SK-N-SH (cell line): ENCODE data around the gene CRIM1. TPM values are rescaled to one million over a fixed set of nuclear protein-coding genes. Genes with fewer than 3 reads are reported as not detected.

ENCODE experiments used
- CTCF ChIA-PET: fragments of 300-600, 350-600 bp; formaldehyde crosslinking; extraction: SDS; loops from one replicate; lab custom pipeline; 2021; lab: Yijun Ruan, JAX
- POLR2A ChIA-PET: fragments of 350-600 bp; sonication (Branson Sonifier 250); formaldehyde crosslinking; extraction: SDS; loops from one replicate; lab custom pipeline; 2020; ENCODE audit warnings: antibody characterized with exemption, inconsistent platforms; lab: Yijun Ruan, JAX
- DNase-seq: peaks from one replicate; pipeline ENCODE4 v3.0.0; 2012
- H2AFZ ChIP-seq: fragments of 200-600 bp; sonication (generic); 2 replicates; pipeline ENCODE4 v1.8.1; 2016; ENCODE audit warnings: antibody characterized with exemption, mild to moderate bottlenecking, low read depth
- H3F3A ChIP-seq: fragments of 200-600 bp; sonication (generic); replicated peaks from 2 replicates; pipeline ENCODE3; 2016; ENCODE audit warnings: antibody characterized with exemption, mild to moderate bottlenecking; ENCODE audit not compliant: insufficient read depth
- H3K27ac ChIP-seq, 2 experiments: fragments of 200-500 bp in 1 of 2; fragments of 200-600 bp in 1 of 2; sonication (Bioruptor generic) in 1 of 2; sonication (generic), shearing (Covaris generic) in 1 of 2; 2 replicates each; pipeline versions ENCODE4 v1.5.1 to v1.6.1; 2014 to 2016; ENCODE audit warnings: low read depth in 2 of 2, inconsistent platforms in 1 of 2, low read length in 1 of 2, mild to moderate bottlenecking in 1 of 2, mixed read lengths in 1 of 2
- H3K27me3 ChIP-seq: fragments of 200-600 bp; sonication (generic), shearing (Covaris generic); 2 replicates; pipeline ENCODE4 v1.6.1; 2016; ENCODE audit warnings: mixed run types; ENCODE audit not compliant: insufficient read depth
- H3K36me3 ChIP-seq, 2 experiments: fragments of 200-500 bp in 1 of 2; fragments of 200-600 bp in 1 of 2; sonication (Bioruptor generic) in 1 of 2; sonication (generic) in 1 of 2; replicated peaks in 1 of 2; 2 replicates each; pipeline versions ENCODE3 to v1.5.1; 2014 to 2016; ENCODE audit warnings: low read length in 1 of 2, mild to moderate bottlenecking in 1 of 2; ENCODE audit not compliant: insufficient read depth in 2 of 2, control insufficient read depth in 1 of 2
- H3K4me1 ChIP-seq, 2 experiments: fragments of 200-500 bp in 1 of 2; fragments of 200-600 bp in 1 of 2; sonication (Bioruptor generic) in 1 of 2; sonication (generic), shearing (Covaris generic) in 1 of 2; 2 replicates each; pipeline versions ENCODE4 v1.5.1 to v1.6.1; 2014 to 2016; ENCODE audit warnings: low read depth in 1 of 2, low read length in 1 of 2, mixed run types in 1 of 2; ENCODE audit not compliant: insufficient read depth in 2 of 2, control insufficient read depth in 1 of 2
- H3K4me2 ChIP-seq: fragments of 200-600 bp; sonication (generic), shearing (Covaris generic); 2 replicates; pipeline ENCODE4 v1.6.1; 2017; ENCODE audit warnings: mixed run types
- H3K4me3 ChIP-seq, 2 experiments: fragments of 200-500 bp in 1 of 2; fragments of 200-600 bp in 1 of 2; sonication (Bioruptor generic) in 1 of 2; sonication (generic), shearing (Covaris generic) in 1 of 2; 2 replicates each; pipeline versions ENCODE4 v1.5.1 to v1.8.1; 2014 to 2016; ENCODE audit warnings: low read depth in 2 of 2, inconsistent platforms in 1 of 2, low read length in 1 of 2, mild to moderate bottlenecking in 1 of 2, mixed read lengths in 1 of 2, moderate library complexity in 1 of 2
- H3K79me2 ChIP-seq: fragments of 200-600 bp; sonication (generic); 2 replicates; pipeline ENCODE4 v1.8.1; 2017; ENCODE audit warnings: mild to moderate bottlenecking; ENCODE audit not compliant: insufficient read depth
- H3K9ac ChIP-seq: fragments of 200-600 bp; sonication (generic); 2 replicates; pipeline ENCODE4 v1.6.1; 2017; ENCODE audit warnings: mixed run types
- H3K9me2 ChIP-seq: fragments of 200-600 bp; sonication (generic); 2 replicates; pipeline ENCODE4 v1.6.1; 2017; ENCODE audit warnings: mixed run types
- H3K9me3 ChIP-seq: fragments of 200-600 bp; sonication (generic); 2 replicates; pipeline ENCODE4 v1.6.1; 2017; ENCODE audit warnings: mixed run types, mild to moderate bottlenecking, moderate library complexity
- H4K20me1 ChIP-seq: fragments of 200-600 bp; sonication (generic); 2 replicates; pipeline ENCODE4 v1.6.1; 2017; ENCODE audit warnings: mild to moderate bottlenecking, mixed run types; ENCODE audit not compliant: insufficient read depth
- CHD2 ChIP-seq: fragments of 150-350 bp; IDR thresholded peaks from 2 replicates; pipeline ENCODE4 v1.6.1; 2018; ENCODE audit warnings: low read length; ENCODE audit not compliant: partially characterized antibody
- ELF1 ChIP-seq: IDR thresholded peaks from 2 replicates; pipeline ENCODE4 v1.4.0; 2012
- EP300 ChIP-seq, 2 experiments: IDR thresholded peaks; 2 replicates each; pipeline versions ENCODE4 v1.4.0 to v1.6.1; 2012; ENCODE audit warnings: borderline replicate concordance in 1 of 2, low read depth in 1 of 2, low read length in 1 of 2
- EZH2phosphoT487 ChIP-seq: fragments of 200-600 bp; sonication (generic); IDR thresholded peaks from 2 replicates; pipeline ENCODE4 v1.6.1; 2017; ENCODE audit warnings: low read depth, mixed run types, mild to moderate bottlenecking, antibody characterized with exemption, moderate library complexity, borderline replicate concordance
- FOSL2 ChIP-seq: IDR thresholded peaks from 2 replicates; pipeline ENCODE4 v1.4.0; 2012; ENCODE audit warnings: low read depth, mild to moderate bottlenecking, moderate library complexity, borderline replicate concordance
- GABPA ChIP-seq: IDR thresholded peaks from 2 replicates; pipeline ENCODE4 v1.4.0; 2012; ENCODE audit warnings: low read depth, mild to moderate bottlenecking
- GATA2 ChIP-seq: sonication (generic); formaldehyde crosslinking; IDR thresholded peaks from 2 replicates; pipeline ENCODE4 v1.5.0; 2020; ENCODE audit warnings: mild to moderate bottlenecking, missing genetic modification reagents
- JUND ChIP-seq: IDR thresholded peaks from 2 replicates; pipeline ENCODE4 v1.4.0; 2012
- MXI1 ChIP-seq: IDR thresholded peaks from 2 replicates; pipeline ENCODE4 v1.6.1; 2012; ENCODE audit warnings: mild to moderate bottlenecking, low read depth, low read length, improper control_type of control experiment
- NRF1 ChIP-seq: IDR thresholded peaks from 2 replicates; pipeline ENCODE4 v1.6.1; 2012; ENCODE audit warnings: low read depth, mild to moderate bottlenecking, low read length
- SIN3A ChIP-seq: IDR thresholded peaks from 2 replicates; pipeline ENCODE4 v1.6.1; 2012; ENCODE audit warnings: low read depth, mild to moderate bottlenecking, low read length, moderate library complexity, borderline replicate concordance
- TCF12 ChIP-seq: IDR thresholded peaks from 2 replicates; pipeline ENCODE4 v1.4.0; 2012
- ZBTB33 ChIP-seq: IDR thresholded peaks from 2 replicates; pipeline ENCODE4 v1.4.0; 2012; ENCODE audit warnings: low read depth, borderline replicate concordance
- WGBS: methylation state at CpG from one replicate; pipeline ENCODE4 v1.1.6; 2017; ENCODE audit warnings: low lambda C conversion rate; 5-methylcytosine and 5-hydroxymethylcytosine counted together
- polyA plus RNA-seq, 3 experiments: library from polyadenylated mRNA; depleted of rRNA; stranded (reverse); fragments of >200 nt; gene quantifications; 2 replicates each; pipeline ENCODE4 v1.2.3, GENCODE V29; 2012
- TF ChIP-seq, protein P1 (sequence below): IDR thresholded peaks from 2 replicates; pipeline ENCODE4 v1.4.0; 2012; ENCODE audit warnings: low read depth
- TF ChIP-seq, protein P2 (sequence below): fragments of 150-350 bp; IDR thresholded peaks from 2 replicates; pipeline ENCODE4 v1.6.1; 2017; ENCODE audit warnings: antibody characterized with exemption, low read length, low read depth, borderline replicate concordance
- TF ChIP-seq, protein P3 (sequence below): IDR thresholded peaks from 2 replicates; pipeline ENCODE4 v1.6.1; 2012; ENCODE audit warnings: mild to moderate bottlenecking, low read depth, low read length, moderate library complexity
- TF ChIP-seq, protein P4 (sequence below): IDR thresholded peaks from 2 replicates; pipeline ENCODE4 v1.4.0; 2012; ENCODE audit warnings: low read depth, borderline replicate concordance
- TF ChIP-seq, protein P5 (sequence below): IDR thresholded peaks from 2 replicates; pipeline ENCODE4; 2012

Gene CRIM1
- polyA plus RNA-seq, 1 of the 3 experiments (the other 2 are of a cell fraction) = 244 TPM

DNA sequence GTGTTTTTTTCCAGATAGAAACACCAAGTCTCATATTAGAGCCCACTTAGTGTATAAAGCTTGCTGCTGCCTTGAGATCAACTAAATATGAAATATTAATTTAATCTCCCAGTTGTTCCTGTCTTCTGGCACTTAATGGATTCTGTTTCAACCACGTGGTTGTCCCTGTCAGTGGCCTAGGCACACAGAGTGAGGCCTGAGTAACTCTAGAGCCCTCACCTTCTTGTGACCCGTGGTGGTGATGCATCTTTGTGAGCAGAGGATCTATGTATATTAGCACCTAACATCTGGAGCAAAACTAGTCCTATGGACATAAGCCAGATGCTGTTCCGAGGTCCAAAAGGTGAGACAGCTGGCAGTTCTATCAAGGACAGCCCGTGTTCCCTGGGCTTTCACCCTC lies 167.6 kb downstream of the CRIM1 start:
- no peak overlapping the region for H3K4me3 ChIP-seq
- H3K27ac ChIP-seq = no peak overlapping the region; a peak in 1 of 4 replicates
- no peak overlapping the region for H3K9ac ChIP-seq
- no peak for DNase-seq
- no peaks in the 10 kb centered on the region for H3K27me3 ChIP-seq
- peaks cover 0 to 6% of the 10 kb centered on the region in 2 experiments; a peak in 2 of 4 replicates for H3K4me1 ChIP-seq
- TF ChIP-seq GABPA (no peak), EZH2phosphoT487 (no peak), EP300 (IDR thresholded peaks at IDR 0.05; ENCODE audit: borderline replicate concordance in 1 of 2, low read depth in 1 of 2, low read length in 1 of 2) (no peak)
- TF ChIP-seq, protein P1, sequence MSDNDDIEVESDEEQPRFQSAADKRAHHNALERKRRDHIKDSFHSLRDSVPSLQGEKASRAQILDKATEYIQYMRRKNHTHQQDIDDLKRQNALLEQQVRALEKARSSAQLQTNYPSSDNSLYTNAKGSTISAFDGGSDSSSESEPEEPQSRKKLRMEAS = no peak
- ChIA-PET CTCF (interaction anchor here (0.7 to 0.9 kb wide), 2 partner anchors 23 to 27 kb away, joined by 3 to 4 read pairs; no protein-coding TSS in a partner anchor), POLR2A (no interaction called here)
- peaks cover 90% of the 10 kb centered on the region for H3K79me2 ChIP-seq
- H3K9me2 ChIP-seq = no peaks in the 10 kb centered on the region
- 39% methylated on average over 4 of the region's 4 CpGs for WGBS
- H2AFZ ChIP-seq = no peak overlapping the region
- H3F3A ChIP-seq = peaks cover 78% of the 10 kb centered on the region
- H4K20me1 ChIP-seq = no peaks in the 10 kb centered on the region
- H3K9me3 ChIP-seq = no peaks in the 10 kb centered on the region
- peaks cover 86 to 95% of the 10 kb centered on the region in 2 experiments for H3K36me3 ChIP-seq
- H3K4me2 ChIP-seq = no peak overlapping the region

GRCh38 chr2:36525245-36525644 lies 169.7 kb downstream of the CRIM1 start:
- POLR2A ChIA-PET = no interaction called here
- CTCF ChIA-PET = interaction anchor here (0.6 kb wide), 1 partner anchor 64 kb away, joined by 3 read pairs; no protein-coding TSS in a partner anchor

More at GRCh38 chr2:36525245-36525644, 169.7 kb downstream of the CRIM1 start:
- Histone ChIP-seq H3K9ac (no peak overlapping the region), H3K27ac (peak overlapping the region in 1 of 2 experiments; percentile 10; a peak in 2 of 4 replicates), H3K4me3 (no peak overlapping the region)
- DNase-seq = no peak
- TF ChIP-seq EP300 (IDR thresholded peaks at IDR 0.05; ENCODE audit: borderline replicate concordance in 1 of 2, low read depth in 1 of 2, low read length in 1 of 2) (no peak), TCF12 (no peak), ELF1 (no peak), JUND (no peak), MXI1 (no peak), FOSL2 (no peak), GATA2 (CRISPR knock-in tag) (no peak), NRF1 (no peak), SIN3A (no peak), CHD2 (no peak), ZBTB33 (no peak)
- TF ChIP-seq, protein P2, sequence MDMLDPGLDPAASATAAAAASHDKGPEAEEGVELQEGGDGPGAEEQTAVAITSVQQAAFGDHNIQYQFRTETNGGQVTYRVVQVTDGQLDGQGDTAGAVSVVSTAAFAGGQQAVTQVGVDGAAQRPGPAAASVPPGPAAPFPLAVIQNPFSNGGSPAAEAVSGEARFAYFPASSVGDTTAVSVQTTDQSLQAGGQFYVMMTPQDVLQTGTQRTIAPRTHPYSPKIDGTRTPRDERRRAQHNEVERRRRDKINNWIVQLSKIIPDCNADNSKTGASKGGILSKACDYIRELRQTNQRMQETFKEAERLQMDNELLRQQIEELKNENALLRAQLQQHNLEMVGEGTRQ = no peak
- TF ChIP-seq, protein P3, sequence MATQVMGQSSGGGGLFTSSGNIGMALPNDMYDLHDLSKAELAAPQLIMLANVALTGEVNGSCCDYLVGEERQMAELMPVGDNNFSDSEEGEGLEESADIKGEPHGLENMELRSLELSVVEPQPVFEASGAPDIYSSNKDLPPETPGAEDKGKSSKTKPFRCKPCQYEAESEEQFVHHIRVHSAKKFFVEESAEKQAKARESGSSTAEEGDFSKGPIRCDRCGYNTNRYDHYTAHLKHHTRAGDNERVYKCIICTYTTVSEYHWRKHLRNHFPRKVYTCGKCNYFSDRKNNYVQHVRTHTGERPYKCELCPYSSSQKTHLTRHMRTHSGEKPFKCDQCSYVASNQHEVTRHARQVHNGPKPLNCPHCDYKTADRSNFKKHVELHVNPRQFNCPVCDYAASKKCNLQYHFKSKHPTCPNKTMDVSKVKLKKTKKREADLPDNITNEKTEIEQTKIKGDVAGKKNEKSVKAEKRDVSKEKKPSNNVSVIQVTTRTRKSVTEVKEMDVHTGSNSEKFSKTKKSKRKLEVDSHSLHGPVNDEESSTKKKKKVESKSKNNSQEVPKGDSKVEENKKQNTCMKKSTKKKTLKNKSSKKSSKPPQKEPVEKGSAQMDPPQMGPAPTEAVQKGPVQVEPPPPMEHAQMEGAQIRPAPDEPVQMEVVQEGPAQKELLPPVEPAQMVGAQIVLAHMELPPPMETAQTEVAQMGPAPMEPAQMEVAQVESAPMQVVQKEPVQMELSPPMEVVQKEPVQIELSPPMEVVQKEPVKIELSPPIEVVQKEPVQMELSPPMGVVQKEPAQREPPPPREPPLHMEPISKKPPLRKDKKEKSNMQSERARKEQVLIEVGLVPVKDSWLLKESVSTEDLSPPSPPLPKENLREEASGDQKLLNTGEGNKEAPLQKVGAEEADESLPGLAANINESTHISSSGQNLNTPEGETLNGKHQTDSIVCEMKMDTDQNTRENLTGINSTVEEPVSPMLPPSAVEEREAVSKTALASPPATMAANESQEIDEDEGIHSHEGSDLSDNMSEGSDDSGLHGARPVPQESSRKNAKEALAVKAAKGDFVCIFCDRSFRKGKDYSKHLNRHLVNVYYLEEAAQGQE = no peak
- TF ChIP-seq, protein P4, sequence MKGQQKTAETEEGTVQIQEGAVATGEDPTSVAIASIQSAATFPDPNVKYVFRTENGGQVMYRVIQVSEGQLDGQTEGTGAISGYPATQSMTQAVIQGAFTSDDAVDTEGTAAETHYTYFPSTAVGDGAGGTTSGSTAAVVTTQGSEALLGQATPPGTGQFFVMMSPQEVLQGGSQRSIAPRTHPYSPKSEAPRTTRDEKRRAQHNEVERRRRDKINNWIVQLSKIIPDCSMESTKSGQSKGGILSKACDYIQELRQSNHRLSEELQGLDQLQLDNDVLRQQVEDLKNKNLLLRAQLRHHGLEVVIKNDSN = no peak
- TF ChIP-seq, protein P5, sequence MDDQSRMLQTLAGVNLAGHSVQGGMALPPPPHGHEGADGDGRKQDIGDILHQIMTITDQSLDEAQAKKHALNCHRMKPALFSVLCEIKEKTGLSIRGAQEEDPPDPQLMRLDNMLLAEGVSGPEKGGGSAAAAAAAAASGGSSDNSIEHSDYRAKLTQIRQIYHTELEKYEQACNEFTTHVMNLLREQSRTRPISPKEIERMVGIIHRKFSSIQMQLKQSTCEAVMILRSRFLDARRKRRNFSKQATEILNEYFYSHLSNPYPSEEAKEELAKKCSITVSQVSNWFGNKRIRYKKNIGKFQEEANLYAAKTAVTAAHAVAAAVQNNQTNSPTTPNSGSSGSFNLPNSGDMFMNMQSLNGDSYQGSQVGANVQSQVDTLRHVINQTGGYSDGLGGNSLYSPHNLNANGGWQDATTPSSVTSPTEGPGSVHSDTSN = no peak
- TF ChIP-seq, protein P1 = no peak
- TF ChIP-seq, all 33 proteins: peak for 0
- Histone ChIP-seq H2AFZ (no peak overlapping the region), H3K9me3 (no peaks in the 10 kb centered on the region), H3F3A (peaks cover 76% of the 10 kb centered on the region), H3K27me3 (no peaks in the 10 kb centered on the region), H3K4me1 (peaks cover 0 to 14% of the 10 kb centered on the region in 2 experiments; a peak in 2 of 4 replicates), H3K36me3 (peaks cover 84 to 88% of the 10 kb centered on the region in 2 experiments), H3K79me2 (peaks cover 87% of the 10 kb centered on the region), H3K4me2 (no peak overlapping the region), H3K9me2 (no peaks in the 10 kb centered on the region), H4K20me1 (no peaks in the 10 kb centered on the region)
- WGBS = 95% methylated on average over 5 of the region's 5 CpGs
